ENCODE data around the gene AOAH. TPM values are rescaled to one million over a fixed set of nuclear protein-coding genes. Genes with fewer than 3 reads are reported as not detected.

Gene AOAH
- total RNA-seq, 2 experiments from 2014 or later: 13.3 to 14.4 TPM

- Mint-ChIP-seq H3K27ac (no peak overlapping the region), H3K4me1 (peaks cover 70% of the 10 kb centered on the region)
- CTCF ChIA-PET: interaction anchor here (0.6 to 2.3 kb wide), 9 partner anchors 9 to 836 kb away, joined by 3 to 7 read pairs (median 3); no protein-coding TSS in a partner anchor
Observed at GRCh38 chr7:36682102-36682501, 42.2 kb downstream of the AOAH start.

GRCh38 chr7:36677769-36678437, 46.4 kb downstream of the AOAH start:
- Mint-ChIP-seq H3K27ac (peak overlapping the region; percentile 86), H3K4me3 (peak overlapping the region; percentile 9), H3K36me3 (ENCODE audit: low read depth) (peaks cover 18% of the 10 kb centered on the region), H3K4me1 (peaks cover 44% of the 10 kb centered on the region), H3K9me3 (peaks cover 7% of the 10 kb centered on the region), H3K27me3 (no peaks in the 10 kb centered on the region)
- POLR2A ChIA-PET: interaction anchor here (1.4 kb wide), 1 partner anchor 504 kb away, joined by 9 read pairs; no protein-coding TSS in a partner anchor
- DNase-seq: peak; percentile 15
- CTCF ChIA-PET: interaction anchor here (0.6 to 1.8 kb wide), 7 partner anchors 8 to 520 kb away, joined by 3 to 5 read pairs (median 3); no protein-coding TSS in a partner anchor

More at GRCh38 chr7:36682102-36682501, 42.2 kb downstream of the AOAH start:
- Mint-ChIP-seq H3K9me3 (peaks cover 7% of the 10 kb centered on the region), H3K36me3 (ENCODE audit: low read depth) (peaks cover 18% of the 10 kb centered on the region), H3K27me3 (no peaks in the 10 kb centered on the region), H3K4me3 (no peak overlapping the region)
- POLR2A ChIA-PET: interaction anchor here (0.6 kb wide), 1 partner anchor 104 kb away, joined by 4 read pairs; no protein-coding TSS in a partner anchor
- no peak for DNase-seq

GRCh38 chr7:36673703-36674102, 50.6 kb downstream of the AOAH start:
- no peaks in the 10 kb centered on the region for H3K27me3 Mint-ChIP-seq
- peaks cover 21% of the 10 kb centered on the region for H3K36me3 Mint-ChIP-seq (ENCODE audit: low read depth)
- DNase-seq: no peak
- ChIA-PET POLR2A (no interaction called here), CTCF (interaction anchor here (0.6 to 1.4 kb wide), 4 partner anchors 9 to 256 kb away, joined by 3 to 7 read pairs (median 3); no protein-coding TSS in a partner anchor)
- H3K27ac Mint-ChIP-seq: no peak overlapping the region
- peaks cover 48% of the 10 kb centered on the region for H3K4me1 Mint-ChIP-seq
- H3K9me3 Mint-ChIP-seq: peaks cover 2% of the 10 kb centered on the region
- no peak overlapping the region for H3K4me3 Mint-ChIP-seq

GRCh38 chr7:36671432-36671829, 52.9 kb downstream of the AOAH start:
- Mint-ChIP-seq H3K4me1 (peaks cover 36% of the 10 kb centered on the region), H3K36me3 (ENCODE audit: low read depth) (peaks cover 23% of the 10 kb centered on the region), H3K27me3 (no peaks in the 10 kb centered on the region), H3K9me3 (peaks cover 3% of the 10 kb centered on the region), H3K27ac (no peak overlapping the region), H3K4me3 (no peak overlapping the region)
- ChIA-PET CTCF (interaction anchor here (0.5 to 3.3 kb wide), 21 partner anchors 9 to 861 kb away, joined by 3 to 17 read pairs (median 3); no protein-coding TSS in a partner anchor), POLR2A (no interaction called here)
- no peak for DNase-seq

- Mint-ChIP-seq H3K36me3 (ENCODE audit: low read depth) (peaks cover 20% of the 10 kb centered on the region), H3K27me3 (no peaks in the 10 kb centered on the region), H3K4me3 (no peak overlapping the region), H3K9me3 (peaks cover 6% of the 10 kb centered on the region), H3K4me1 (peaks cover 34% of the 10 kb centered on the region), H3K27ac (peak overlapping the region; percentile 4)
- POLR2A ChIA-PET: no interaction called here
- CTCF ChIA-PET: interaction anchor here (0.5 to 3.3 kb wide), 28 partner anchors 7 to 861 kb away, joined by 3 to 17 read pairs (median 3); no protein-coding TSS in a partner anchor
- peak; percentile 77 for DNase-seq
Observed at GRCh38 chr7:36670585-36671431, 53.5 kb downstream of the AOAH start.

- CTCF ChIA-PET: interaction anchor here (0.6 to 3.3 kb wide), 5 partner anchors 10 to 181 kb away, joined by 3 to 17 read pairs (median 3); no protein-coding TSS in a partner anchor
- peaks cover 28% of the 10 kb centered on the region for H3K36me3 Mint-ChIP-seq (ENCODE audit: low read depth)
- peaks cover 32% of the 10 kb centered on the region for H3K4me1 Mint-ChIP-seq
- H3K27ac Mint-ChIP-seq: no peak overlapping the region
- POLR2A ChIA-PET: no interaction called here
- H3K4me3 Mint-ChIP-seq: no peak overlapping the region
- no peak for DNase-seq
- no peaks in the 10 kb centered on the region for H3K27me3 Mint-ChIP-seq
- peaks cover 13% of the 10 kb centered on the region for H3K9me3 Mint-ChIP-seq
Observed at GRCh38 chr7:36668750-36669149, 55.5 kb downstream of the AOAH start.

GRCh38 chr7:36668080-36668479, 56.2 kb downstream of the AOAH start:
- H3K36me3 Mint-ChIP-seq (ENCODE audit: low read depth): peaks cover 28% of the 10 kb centered on the region
- H3K4me1 Mint-ChIP-seq: peaks cover 32% of the 10 kb centered on the region
- no peaks in the 10 kb centered on the region for H3K27me3 Mint-ChIP-seq
- CTCF ChIA-PET: interaction anchor here (0.6 to 1.6 kb wide), 5 partner anchors 10 to 16 kb away, joined by 3 to 4 read pairs (median 3); no protein-coding TSS in a partner anchor
- POLR2A ChIA-PET: no interaction called here
- H3K27ac Mint-ChIP-seq: no peak overlapping the region
- H3K4me3 Mint-ChIP-seq: no peak overlapping the region
- H3K9me3 Mint-ChIP-seq: peaks cover 13% of the 10 kb centered on the region
- no peak for DNase-seq

GRCh38 chr7:36667007-36667745, 57.1 kb downstream of the AOAH start:
- H3K4me3 Mint-ChIP-seq: no peak overlapping the region
- H3K27ac Mint-ChIP-seq: no peak overlapping the region
- peaks cover 13% of the 10 kb centered on the region for H3K9me3 Mint-ChIP-seq
- DNase-seq: no peak
- POLR2A ChIA-PET: no interaction called here
- CTCF ChIA-PET: interaction anchor here (1.0 kb wide), 1 partner anchor 14 kb away, joined by 3 read pairs; no protein-coding TSS in a partner anchor
- peaks cover 26% of the 10 kb centered on the region for H3K36me3 Mint-ChIP-seq (ENCODE audit: low read depth)
- peaks cover 32% of the 10 kb centered on the region for H3K4me1 Mint-ChIP-seq
- H3K27me3 Mint-ChIP-seq: no peaks in the 10 kb centered on the region

- peaks cover 13% of the 10 kb centered on the region for H3K9me3 Mint-ChIP-seq
- ChIA-PET POLR2A (interaction anchor here (0.7 kb wide), 1 partner anchor 863 kb away, joined by 4 read pairs; the partner anchor contains the start of gene SEPTIN7), CTCF (no interaction called here)
- no peaks in the 10 kb centered on the region for H3K27me3 Mint-ChIP-seq
- no peak overlapping the region for H3K4me3 Mint-ChIP-seq
- H3K36me3 Mint-ChIP-seq (ENCODE audit: low read depth): peaks cover 18% of the 10 kb centered on the region
- DNase-seq: no peak
- no peak overlapping the region for H3K27ac Mint-ChIP-seq
- peaks cover 9% of the 10 kb centered on the region for H3K4me1 Mint-ChIP-seq
Observed at GRCh38 chr7:36663481-36663880, 60.8 kb downstream of the AOAH start.

GRCh38 chr7:36661135-36661840, 63.0 kb downstream of the AOAH start:
- H3K4me3 Mint-ChIP-seq: no peak overlapping the region
- peaks cover 10% of the 10 kb centered on the region for H3K9me3 Mint-ChIP-seq
- H3K36me3 Mint-ChIP-seq (ENCODE audit: low read depth): peaks cover 14% of the 10 kb centered on the region
- H3K4me1 Mint-ChIP-seq: peaks cover 7% of the 10 kb centered on the region
- H3K27ac Mint-ChIP-seq: no peak overlapping the region
- ChIA-PET POLR2A (no interaction called here), CTCF (interaction anchor here (0.9 kb wide), 1 partner anchor 10 kb away, joined by 3 read pairs; no protein-coding TSS in a partner anchor)
- no peaks in the 10 kb centered on the region for H3K27me3 Mint-ChIP-seq
- no peak for DNase-seq

GRCh38 chr7:36659638-36660341, 64.5 kb downstream of the AOAH start:
- no peak for DNase-seq
- ChIA-PET POLR2A (no interaction called here), CTCF (interaction anchor here (0.6 to 1.4 kb wide), 2 partner anchors 10 to 730 kb away, joined by 3 to 5 read pairs; no protein-coding TSS in a partner anchor)
- peaks cover 7% of the 10 kb centered on the region for H3K4me1 Mint-ChIP-seq
- H3K27me3 Mint-ChIP-seq: no peaks in the 10 kb centered on the region
- no peak overlapping the region for H3K4me3 Mint-ChIP-seq
- no peak overlapping the region for H3K27ac Mint-ChIP-seq
- H3K9me3 Mint-ChIP-seq: peaks cover 3% of the 10 kb centered on the region
- peaks cover 15% of the 10 kb centered on the region for H3K36me3 Mint-ChIP-seq (ENCODE audit: low read depth)

Measured in activated CD4-positive, alpha-beta T cell treated with anti-CD3 and anti-CD28 coated beads, Interleukin-2, amount 10 ng/mL, durations not matched to agents 7 days and 5 days (primary cell).